ENCODE results near the gene IQGAP2. TPM values are rescaled to one million over a fixed set of nuclear protein-coding genes. Genes with fewer than 3 reads are reported as not detected.
"Not testable (repeated sequence)": the region's sequence is repeated elsewhere in the genome, so short reads cannot be mapped to it uniquely, and the experiment has no call there.

IQGAP2 gene
- total RNA-seq, 1 donor from 2014 or later: 4.2 TPM

- no peak for ATAC-seq
Observed at GRCh38 chr5:76582230-76583162, 179.4 kb downstream of the IQGAP2 start.

GRCh38 chr5:76583163-76584047 is 180.3 kb downstream of the IQGAP2 start:
- ATAC-seq: no peak

DNA sequence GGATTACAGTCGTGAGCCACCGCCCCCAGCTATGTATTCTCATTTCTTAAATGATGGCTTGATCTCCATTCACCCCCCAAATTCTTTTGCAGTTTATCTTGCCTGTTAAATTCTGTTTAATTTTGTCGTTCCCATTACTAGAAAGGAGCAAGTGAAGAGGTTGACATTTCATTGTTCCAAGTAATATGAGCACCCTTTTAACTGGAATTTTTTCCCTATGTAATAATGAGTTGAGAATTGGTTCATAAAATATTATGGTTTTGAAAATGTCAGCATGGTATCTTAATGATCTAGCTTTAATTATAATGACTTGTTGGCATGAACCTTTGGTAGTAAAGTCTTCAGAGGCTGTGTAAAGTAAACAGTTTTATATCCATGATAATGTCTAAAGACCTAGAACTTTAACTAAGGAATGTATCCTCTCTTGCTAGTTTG is 182.7 kb downstream of the IQGAP2 start:
- ATAC-seq: no peak

GRCh38 chr5:76586531-76586930 is 183.4 kb downstream of the IQGAP2 start:
- no peak for ATAC-seq

GRCh38 chr5:76590027-76590426 is 186.9 kb downstream of the IQGAP2 start:
- no peak for ATAC-seq

GRCh38 chr5:76591366-76591765 is 188.3 kb downstream of the IQGAP2 start:
- ATAC-seq: no peak

DNA sequence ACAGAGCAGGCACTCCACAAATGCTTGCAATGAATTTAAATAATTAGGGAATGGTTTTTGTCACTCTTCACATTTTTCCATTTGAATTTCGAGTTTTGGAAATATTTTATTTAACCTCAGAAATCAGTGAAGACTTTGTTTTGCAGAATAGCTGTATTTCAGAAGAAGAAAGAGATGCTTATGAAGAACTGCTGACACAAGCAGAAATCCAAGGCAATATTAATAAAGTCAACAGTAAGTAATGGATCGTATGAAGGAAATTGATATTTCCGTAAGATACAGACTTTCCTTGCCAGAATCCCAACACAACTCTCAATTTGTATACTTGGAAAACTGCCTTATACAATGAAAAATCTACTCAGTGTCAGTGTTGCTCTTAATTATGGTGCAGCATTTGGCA is 189.6 kb downstream of the IQGAP2 start:
- ATAC-seq: no peak

GRCh38 chr5:76594107-76594506 is 191.0 kb downstream of the IQGAP2 start:
- no peak for ATAC-seq

DNA sequence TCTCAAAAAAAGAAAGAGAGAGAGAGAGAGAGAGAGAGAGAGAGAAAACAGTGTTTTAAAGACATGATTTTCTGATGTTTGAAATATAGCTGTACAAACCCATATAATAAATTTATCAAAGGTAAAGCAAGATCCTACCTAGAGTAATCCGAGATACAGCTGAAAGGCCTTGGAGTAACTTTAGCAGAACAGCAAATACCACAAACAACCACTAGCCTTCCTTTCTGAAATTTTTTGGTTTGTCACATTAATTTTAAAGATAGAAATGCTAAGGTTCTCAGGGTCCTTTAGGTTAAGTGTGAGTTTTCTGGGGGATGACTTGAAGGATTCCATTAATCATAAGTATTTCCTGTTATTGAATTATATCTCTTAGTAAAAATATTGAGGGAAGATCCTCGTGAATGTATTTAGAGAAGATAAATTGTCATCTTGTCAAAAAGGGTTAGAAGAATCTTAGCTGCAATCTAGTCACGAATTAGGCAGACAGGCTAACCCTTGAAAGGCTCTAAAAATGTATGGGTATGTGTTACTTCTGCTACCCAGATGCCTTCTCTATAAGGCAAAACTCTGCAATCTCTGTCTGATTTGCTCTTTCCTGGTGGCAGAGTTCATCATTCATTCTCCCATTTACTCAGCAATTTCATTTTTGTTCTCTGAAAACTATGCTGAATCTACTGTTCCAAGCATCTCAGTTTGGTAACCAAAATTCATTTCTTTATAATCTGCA is 192.8 kb downstream of the IQGAP2 start:
- no peak for ATAC-seq

GRCh38 chr5:76598531-76598930 is 195.4 kb downstream of the IQGAP2 start:
- ATAC-seq: no peak

GRCh38 chr5:76600716-76601115 is 197.6 kb downstream of the IQGAP2 start:
- ATAC-seq: no peak

DNA sequence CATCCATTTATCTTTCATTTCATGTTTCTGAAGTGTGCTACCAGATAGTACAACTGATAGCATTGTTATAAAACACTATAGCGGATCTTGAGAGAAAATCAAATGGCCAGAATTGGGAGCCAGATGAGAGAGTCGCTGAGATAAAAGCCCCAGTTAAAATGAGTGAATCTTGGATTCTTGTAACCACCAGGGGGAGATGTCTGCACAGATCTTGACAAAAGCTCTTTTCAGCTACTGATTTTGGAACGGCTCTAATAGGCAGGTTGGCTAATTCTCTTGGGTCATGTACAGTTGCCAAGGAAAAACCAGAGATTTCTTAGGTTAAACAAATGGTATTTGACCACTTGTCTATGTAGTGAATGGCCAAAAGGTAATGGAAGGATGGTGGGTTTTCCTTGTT is 198.4 kb downstream of the IQGAP2 start:
- peak; percentile 67 for ATAC-seq

DNA sequence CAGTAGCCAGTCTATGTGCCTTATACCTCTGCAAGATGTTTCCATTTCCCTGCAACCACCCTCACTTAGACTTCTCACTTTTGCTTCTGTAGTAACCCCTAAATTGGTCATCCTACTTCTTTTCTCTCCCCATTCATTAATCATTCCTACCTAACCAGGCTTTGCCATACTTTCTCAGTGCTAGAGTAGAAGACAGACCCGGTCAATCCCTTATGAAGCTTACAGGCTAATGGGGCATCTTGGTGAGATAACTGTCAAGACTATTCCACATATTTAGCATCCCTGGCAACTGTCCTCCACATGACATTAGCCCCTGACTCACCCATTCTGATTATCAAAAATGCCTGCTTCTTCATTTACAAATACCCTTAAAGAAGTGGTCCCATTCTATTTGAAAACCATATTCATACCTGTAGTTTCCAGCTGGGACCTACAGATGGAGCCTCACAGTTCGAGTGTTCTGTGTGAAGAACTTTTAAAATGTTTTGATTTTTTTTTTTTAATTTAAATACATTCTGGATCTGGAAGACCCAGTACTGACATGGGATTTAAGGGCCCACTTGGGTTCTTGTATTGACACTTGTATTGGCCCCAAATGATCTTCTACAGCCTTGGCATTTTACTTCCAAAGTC is 199.1 kb downstream of the IQGAP2 start:
- no peak for ATAC-seq

GRCh38 chr5:76603991-76604390 is 200.9 kb downstream of the IQGAP2 start:
- ATAC-seq: not testable (repeated sequence)

- ATAC-seq: peak; percentile 47
Observed at GRCh38 chr5:76604838-76605237, 201.8 kb downstream of the IQGAP2 start.

DNA sequence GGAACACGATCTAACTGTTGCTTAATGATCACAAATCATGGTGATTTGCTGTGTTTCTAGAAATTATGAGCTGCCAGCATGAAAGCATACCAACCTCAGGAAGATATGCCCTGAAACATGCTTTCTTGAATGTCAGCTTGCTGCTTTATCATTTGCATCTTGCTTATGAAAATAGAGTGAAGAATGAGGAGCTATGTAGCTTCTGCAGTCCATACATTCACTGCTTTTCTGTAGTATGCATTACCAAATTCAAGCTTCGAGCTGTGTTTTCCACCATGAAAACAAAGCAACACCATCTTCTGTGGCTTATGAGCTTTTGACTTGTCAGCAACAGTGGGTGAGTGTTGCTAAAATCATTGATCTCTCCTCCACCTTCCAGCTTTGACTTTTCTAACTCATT is 203.6 kb downstream of the IQGAP2 start:
- ATAC-seq: no peak

DNA sequence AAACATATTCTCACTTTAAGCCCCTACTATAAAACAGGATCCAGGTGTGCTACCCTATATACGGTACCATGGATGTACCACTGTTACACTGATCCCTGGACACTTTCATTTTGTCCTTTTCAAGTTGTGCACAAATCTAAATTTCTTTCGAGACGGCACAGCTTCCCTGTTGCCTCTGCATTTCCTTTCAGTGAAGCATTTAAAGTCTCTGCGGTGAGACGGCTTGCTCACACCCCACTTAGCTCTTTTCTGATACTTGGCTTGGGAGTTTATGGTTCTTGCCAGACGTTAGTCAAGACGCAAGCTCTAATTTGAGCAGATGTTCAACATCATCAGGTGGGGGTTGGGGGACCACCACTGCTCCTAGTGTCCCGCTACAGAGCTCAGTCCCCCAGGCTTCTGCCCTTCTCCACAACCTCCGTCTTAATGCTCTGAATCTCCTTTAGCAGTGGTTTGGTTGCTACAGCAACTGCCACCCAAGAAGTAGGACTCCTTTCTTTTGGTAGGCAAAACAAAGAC is 204.3 kb downstream of the IQGAP2 start:
- no peak for ATAC-seq

GRCh38 chr5:76608833-76609232 is 205.7 kb downstream of the IQGAP2 start:
- ATAC-seq: no peak

DNA sequence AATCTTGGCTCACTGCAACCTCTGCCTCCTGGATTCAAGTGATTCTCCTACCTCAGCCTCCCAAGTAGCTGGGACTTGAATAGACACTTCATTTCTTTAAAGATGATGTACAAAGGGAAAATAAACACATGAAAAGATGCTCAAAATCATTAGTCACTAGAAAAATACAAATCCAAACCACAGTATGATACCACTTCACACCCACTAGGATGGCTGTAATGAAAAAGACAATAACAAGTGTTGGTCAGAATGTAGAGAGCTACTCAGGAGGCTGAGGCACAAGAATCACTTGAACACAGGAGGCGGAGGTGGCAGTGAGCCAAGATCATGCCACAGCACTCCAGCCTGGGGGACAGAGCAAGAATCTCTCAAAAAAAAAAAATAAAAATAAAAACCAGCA is 207.1 kb downstream of the IQGAP2 start:
- no peak for ATAC-seq

- ATAC-seq: no peak
Observed at GRCh38 chr5:76612942-76613341, 209.9 kb downstream of the IQGAP2 start.

- no peak for ATAC-seq
Observed at GRCh38 chr5:76615759-76616158, 212.7 kb downstream of the IQGAP2 start.

DNA sequence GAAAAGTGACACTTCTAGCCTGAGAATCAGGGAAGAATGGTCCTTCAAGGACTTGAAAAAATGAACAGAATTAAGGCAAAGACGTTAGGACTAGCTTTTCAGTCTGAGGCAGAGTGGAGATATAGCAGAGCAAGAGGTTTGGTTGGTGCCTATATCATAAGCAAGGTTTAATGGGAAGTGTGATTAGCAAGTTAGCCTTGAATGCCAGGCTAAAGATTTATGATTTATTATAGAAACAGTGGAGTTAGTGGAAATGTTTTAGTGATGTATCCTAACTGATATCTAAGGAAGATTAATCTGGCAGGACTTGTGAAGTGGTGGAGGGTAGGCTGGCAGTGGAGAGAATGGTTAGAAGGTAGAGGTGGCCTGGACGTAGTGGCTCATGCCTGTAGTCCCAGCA is 213.1 kb downstream of the IQGAP2 start:
- ATAC-seq: no peak

Data from esophagus mucosa (tissue), 1 donor.